SK-N-SH treated with all-trans-retinoic acid at 6 μM for 48 hours (cell line): ENCODE results near the gene ZC3H8.

Experiments
- ATAC-seq: fragments of 200-7000 bp; cut with Tn5 transposase; 3 replicates; pipeline ENCODE4 v1.9.1; 2020; ENCODE audit warnings: mild to moderate bottlenecking, moderate library complexity
- ARNTL ChIP-seq: fragments of 450-650 bp; formaldehyde crosslinking; IDR thresholded peaks from 2 replicates; pipeline ENCODE4 v1.5.0; 2020; ENCODE audit warnings: low read depth, mild to moderate bottlenecking, moderate library complexity, borderline replicate concordance
- BACH2 ChIP-seq: fragments of 250-450 bp; sonication (Bioruptor Pico); IDR thresholded peaks from 2 replicates; pipeline ENCODE4 v1.9.0; 2021; ENCODE audit warnings: mild to moderate bottlenecking, borderline replicate concordance
- CSDC2 ChIP-seq: fragments of 250-450 bp; sonication (Bioruptor Pico); IDR thresholded peaks from 2 replicates; pipeline ENCODE4 v1.5.0; 2020; ENCODE audit warnings: mild to moderate bottlenecking, moderate library complexity
- CSRNP3 ChIP-seq: fragments of 250-450 bp; sonication (Bioruptor Pico); IDR thresholded peaks from 2 replicates; pipeline ENCODE4 v1.5.1; 2021; ENCODE audit warnings: mild to moderate bottlenecking, moderate library complexity
- ESRRG ChIP-seq: fragments of 250-450 bp; sonication (Bioruptor Pico); IDR thresholded peaks from 2 replicates; pipeline ENCODE4 v1.6.1; 2021; ENCODE audit warnings: mild to moderate bottlenecking
- GLIS3 ChIP-seq: fragments of 250-450 bp; sonication (Bioruptor Pico); IDR thresholded peaks from 2 replicates; pipeline ENCODE4 v1.5.0; 2020; ENCODE audit warnings: mild to moderate bottlenecking, moderate library complexity
- ISL1 ChIP-seq: fragments of 250-450 bp; sonication (Bioruptor Pico); IDR thresholded peaks from 2 replicates; pipeline ENCODE4 v2.1.2; 2022; ENCODE audit warnings: mild to moderate bottlenecking, moderate library complexity
- OSR1 ChIP-seq: fragments of 250-450 bp; sonication (Bioruptor Pico); IDR thresholded peaks from 2 replicates; pipeline ENCODE4 v1.8.0; 2022; ENCODE audit warnings: moderate library complexity, mild to moderate bottlenecking, inconsistent platforms
- PPARA ChIP-seq: fragments of 250-450 bp; sonication (Bioruptor Pico); IDR thresholded peaks from 2 replicates; pipeline ENCODE4 v1.5.0; 2020; ENCODE audit warnings: mild to moderate bottlenecking, borderline replicate concordance
- RARB ChIP-seq: fragments of 250-450 bp; sonication (Bioruptor Pico); IDR thresholded peaks from 2 replicates; pipeline ENCODE4 v1.8.0; 2021; ENCODE audit warnings: mild to moderate bottlenecking, moderate library complexity
- SNAI2 ChIP-seq: fragments of 250-450 bp; sonication (Bioruptor Pico); IDR thresholded peaks from 2 replicates; pipeline ENCODE4 v1.5.0; 2020; ENCODE audit warnings: mild to moderate bottlenecking, moderate library complexity
- TCF4 ChIP-seq: fragments of 250-450 bp; sonication (Bioruptor Pico); IDR thresholded peaks from 2 replicates; pipeline ENCODE4 v1.8.0; 2021; ENCODE audit warnings: mild to moderate bottlenecking, moderate library complexity, borderline replicate concordance
- TOX ChIP-seq: fragments of 250-450 bp; sonication (Bioruptor Pico); IDR thresholded peaks from 2 replicates; pipeline ENCODE4 v1.8.0; 2021; ENCODE audit warnings: mild to moderate bottlenecking, moderate library complexity, borderline replicate concordance
- ZC3H10 ChIP-seq: fragments of 250-450 bp; sonication (Bioruptor Pico); IDR thresholded peaks from 2 replicates; pipeline ENCODE4 v1.5.1; 2021; ENCODE audit warnings: mild to moderate bottlenecking, moderate library complexity
- ZFP3 ChIP-seq: fragments of 250-450 bp; sonication (Bioruptor Pico); IDR thresholded peaks from 2 replicates; pipeline ENCODE4 v1.5.0; 2020; ENCODE audit warnings: mild to moderate bottlenecking, moderate library complexity
- ZNF565 ChIP-seq: fragments of 450-650 bp; formaldehyde crosslinking; conservative IDR thresholded peaks from 2 replicates; pipeline ENCODE4 v1.5.0; 2020; ENCODE audit warnings: low read depth, mild to moderate bottlenecking, moderate library complexity
- ZNF70 ChIP-seq: fragments of 450-650 bp; formaldehyde crosslinking; IDR thresholded peaks from 2 replicates; pipeline ENCODE4 v1.5.0; 2020; ENCODE audit warnings: mild to moderate bottlenecking, moderate library complexity
- ZNF8 ChIP-seq: fragments of 450-650 bp; formaldehyde crosslinking; IDR thresholded peaks from 2 replicates; pipeline ENCODE4 v1.5.0; 2020; ENCODE audit warnings: mild to moderate bottlenecking, moderate library complexity
- TF ChIP-seq, protein P1 (sequence below): fragments of 250-450 bp; sonication (Bioruptor Pico); IDR thresholded peaks from 2 replicates; pipeline ENCODE4 v1.5.0; 2020; ENCODE audit warnings: mild to moderate bottlenecking, moderate library complexity
- TF ChIP-seq, protein P2 (sequence below): fragments of 250-450 bp; sonication (Bioruptor Pico); IDR thresholded peaks from 2 replicates; pipeline ENCODE4 v1.8.0; 2021; ENCODE audit warnings: low read depth, mild to moderate bottlenecking, moderate library complexity, borderline replicate concordance
- TF ChIP-seq, protein P3 (sequence below): fragments of 250-450 bp; sonication (Bioruptor Pico); IDR thresholded peaks from 2 replicates; pipeline ENCODE4 v1.8.0; 2020; ENCODE audit warnings: mild to moderate bottlenecking, moderate library complexity, borderline replicate concordance

ZC3H8 gene

GRCh38 chr2:112194482-112194881, 60.4 kb downstream of the ZC3H8 start:
- TF ChIP-seq ARNTL (CRISPR knock-in tag) (no peak), PPARA (CRISPR knock-in tag) (no peak), CSRNP3 (CRISPR knock-in tag) (no peak), TCF4 (no peak), ZNF70 (CRISPR knock-in tag) (no peak)
- no peak for ATAC-seq

- TF ChIP-seq ISL1 (CRISPR knock-in tag) (no peak), OSR1 (CRISPR knock-in tag) (no peak), ARNTL (CRISPR knock-in tag) (no peak)
- TF ChIP-seq, protein P1, sequence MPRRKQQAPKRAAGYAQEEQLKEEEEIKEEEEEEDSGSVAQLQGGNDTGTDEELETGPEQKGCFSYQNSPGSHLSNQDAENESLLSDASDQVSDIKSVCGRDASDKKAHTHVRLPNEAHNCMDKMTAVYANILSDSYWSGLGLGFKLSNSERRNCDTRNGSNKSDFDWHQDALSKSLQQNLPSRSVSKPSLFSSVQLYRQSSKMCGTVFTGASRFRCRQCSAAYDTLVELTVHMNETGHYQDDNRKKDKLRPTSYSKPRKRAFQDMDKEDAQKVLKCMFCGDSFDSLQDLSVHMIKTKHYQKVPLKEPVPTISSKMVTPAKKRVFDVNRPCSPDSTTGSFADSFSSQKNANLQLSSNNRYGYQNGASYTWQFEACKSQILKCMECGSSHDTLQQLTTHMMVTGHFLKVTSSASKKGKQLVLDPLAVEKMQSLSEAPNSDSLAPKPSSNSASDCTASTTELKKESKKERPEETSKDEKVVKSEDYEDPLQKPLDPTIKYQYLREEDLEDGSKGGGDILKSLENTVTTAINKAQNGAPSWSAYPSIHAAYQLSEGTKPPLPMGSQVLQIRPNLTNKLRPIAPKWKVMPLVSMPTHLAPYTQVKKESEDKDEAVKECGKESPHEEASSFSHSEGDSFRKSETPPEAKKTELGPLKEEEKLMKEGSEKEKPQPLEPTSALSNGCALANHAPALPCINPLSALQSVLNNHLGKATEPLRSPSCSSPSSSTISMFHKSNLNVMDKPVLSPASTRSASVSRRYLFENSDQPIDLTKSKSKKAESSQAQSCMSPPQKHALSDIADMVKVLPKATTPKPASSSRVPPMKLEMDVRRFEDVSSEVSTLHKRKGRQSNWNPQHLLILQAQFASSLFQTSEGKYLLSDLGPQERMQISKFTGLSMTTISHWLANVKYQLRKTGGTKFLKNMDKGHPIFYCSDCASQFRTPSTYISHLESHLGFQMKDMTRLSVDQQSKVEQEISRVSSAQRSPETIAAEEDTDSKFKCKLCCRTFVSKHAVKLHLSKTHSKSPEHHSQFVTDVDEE (CRISPR knock-in tag): no peak
- ATAC-seq: no peak
Observed at GRCh38 chr2:112194028-112194427, 60.8 kb downstream of the ZC3H8 start.

DNA sequence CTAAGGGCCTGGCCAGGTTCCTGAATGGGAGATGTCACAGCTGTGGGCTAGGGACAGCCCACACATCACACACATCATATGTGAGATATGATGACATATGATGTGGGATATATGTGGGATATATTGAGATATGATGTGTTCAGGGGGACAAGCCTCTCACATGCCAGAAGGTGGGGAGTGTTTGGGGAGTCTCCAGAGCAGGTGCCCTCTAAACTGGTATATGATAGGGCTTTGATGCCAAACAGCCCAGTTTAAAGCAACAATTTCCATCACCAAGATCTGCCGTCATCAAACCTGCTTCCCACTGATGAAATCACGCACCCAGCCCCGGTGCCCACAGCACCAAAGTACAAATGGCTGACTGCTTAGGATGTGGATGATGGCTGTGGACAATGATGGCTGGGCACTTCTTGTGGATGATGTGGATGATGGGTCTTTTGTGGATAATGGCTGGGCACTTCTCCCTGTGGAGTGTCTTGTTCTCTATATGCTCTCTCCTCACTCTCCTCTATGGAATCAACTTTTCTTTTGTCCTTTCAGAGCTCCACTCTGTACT, 65.8 kb downstream of the ZC3H8 start:
- no peak for ATAC-seq
- TF ChIP-seq ZFP3 (CRISPR knock-in tag) (no peak), GLIS3 (no peak), ARNTL (CRISPR knock-in tag) (no peak), ISL1 (CRISPR knock-in tag) (no peak), OSR1 (CRISPR knock-in tag) (no peak), ZNF70 (CRISPR knock-in tag) (no peak), CSDC2 (CRISPR knock-in tag) (no peak), BACH2 (no peak), SNAI2 (CRISPR knock-in tag) (no peak), ZNF8 (CRISPR knock-in tag) (no peak), ZC3H10 (no peak), TOX (no peak), ZNF565 (CRISPR knock-in tag) (no peak), ESRRG (CRISPR knock-in tag) (no peak), RARB (CRISPR knock-in tag) (no peak), PPARA (CRISPR knock-in tag) (no peak)
- TF ChIP-seq, protein P2, sequence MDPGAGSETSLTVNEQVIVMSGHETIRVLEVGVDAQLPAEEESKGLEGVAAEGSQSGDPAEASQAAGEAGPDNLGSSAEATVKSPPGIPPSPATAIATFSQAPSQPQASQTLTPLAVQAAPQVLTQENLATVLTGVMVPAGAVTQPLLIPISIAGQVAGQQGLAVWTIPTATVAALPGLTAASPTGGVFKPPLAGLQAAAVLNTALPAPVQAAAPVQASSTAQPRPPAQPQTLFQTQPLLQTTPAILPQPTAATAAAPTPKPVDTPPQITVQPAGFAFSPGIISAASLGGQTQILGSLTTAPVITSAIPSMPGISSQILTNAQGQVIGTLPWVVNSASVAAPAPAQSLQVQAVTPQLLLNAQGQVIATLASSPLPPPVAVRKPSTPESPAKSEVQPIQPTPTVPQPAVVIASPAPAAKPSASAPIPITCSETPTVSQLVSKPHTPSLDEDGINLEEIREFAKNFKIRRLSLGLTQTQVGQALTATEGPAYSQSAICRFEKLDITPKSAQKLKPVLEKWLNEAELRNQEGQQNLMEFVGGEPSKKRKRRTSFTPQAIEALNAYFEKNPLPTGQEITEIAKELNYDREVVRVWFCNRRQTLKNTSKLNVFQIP (CRISPR knock-in tag): no peak
- TF ChIP-seq, protein P1 (CRISPR knock-in tag): no peak
- TF ChIP-seq, protein P3, sequence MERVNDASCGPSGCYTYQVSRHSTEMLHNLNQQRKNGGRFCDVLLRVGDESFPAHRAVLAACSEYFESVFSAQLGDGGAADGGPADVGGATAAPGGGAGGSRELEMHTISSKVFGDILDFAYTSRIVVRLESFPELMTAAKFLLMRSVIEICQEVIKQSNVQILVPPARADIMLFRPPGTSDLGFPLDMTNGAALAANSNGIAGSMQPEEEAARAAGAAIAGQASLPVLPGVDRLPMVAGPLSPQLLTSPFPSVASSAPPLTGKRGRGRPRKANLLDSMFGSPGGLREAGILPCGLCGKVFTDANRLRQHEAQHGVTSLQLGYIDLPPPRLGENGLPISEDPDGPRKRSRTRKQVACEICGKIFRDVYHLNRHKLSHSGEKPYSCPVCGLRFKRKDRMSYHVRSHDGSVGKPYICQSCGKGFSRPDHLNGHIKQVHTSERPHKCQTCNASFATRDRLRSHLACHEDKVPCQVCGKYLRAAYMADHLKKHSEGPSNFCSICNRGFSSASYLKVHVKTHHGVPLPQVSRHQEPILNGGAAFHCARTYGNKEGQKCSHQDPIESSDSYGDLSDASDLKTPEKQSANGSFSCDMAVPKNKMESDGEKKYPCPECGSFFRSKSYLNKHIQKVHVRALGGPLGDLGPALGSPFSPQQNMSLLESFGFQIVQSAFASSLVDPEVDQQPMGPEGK (CRISPR knock-in tag): no peak
